Neural progenitor cell (in vitro differentiated cells): ENCODE data around the gene PFN1. TPM values are rescaled to one million over a fixed set of nuclear protein-coding genes. Genes with fewer than 3 reads are reported as not detected.
A peak's percentile ranks its signal among the peaks of the same experiment; 100 is the strongest.
"Not testable (repeated sequence)": the region's sequence is repeated elsewhere in the genome, so short reads cannot be mapped to it uniquely, and the experiment has no call there.

ENCODE experiments used
- DNase-seq: peaks from one replicate; pipeline ENCODE4 v3.0.0-alpha.2; 2016; ENCODE audit warnings: low spot score
- H2AFZ ChIP-seq: fragments of 200-600 bp; sonication (generic); replicated peaks from 2 replicates; pipeline ENCODE4 v1.6.1; 2016; ENCODE audit warnings: antibody characterized with exemption
- H3F3A ChIP-seq: fragments of 200-600 bp; sonication (generic); 2 replicates; pipeline ENCODE4 v1.6.1; 2016; ENCODE audit warnings: antibody characterized with exemption, low read depth
- H3K27ac ChIP-seq: fragments of 200-600 bp; sonication (generic); 2 replicates; pipeline ENCODE4 v1.5.1; 2016; ENCODE audit warnings: mild to moderate bottlenecking
- H3K27me3 ChIP-seq: fragments of 200-600 bp; sonication (generic); 2 replicates; pipeline ENCODE4 v1.6.1; 2016; ENCODE audit warnings: mild to moderate bottlenecking, moderate library complexity
- H3K36me3 ChIP-seq: fragments of 200-600 bp; sonication (generic); 2 replicates; pipeline ENCODE4 v1.5.1; 2016
- H3K4me1 ChIP-seq: fragments of 200-600 bp; sonication (generic); 2 replicates; pipeline ENCODE4 v1.6.1; 2016; ENCODE audit warnings: mixed run types
- H3K4me2 ChIP-seq: fragments of 200-600 bp; sonication (generic); 2 replicates; pipeline ENCODE4 v1.6.1; 2016
- H3K4me3 ChIP-seq: fragments of 200-600 bp; sonication (generic); 2 replicates; pipeline ENCODE4 v1.5.1; 2016
- H3K79me2 ChIP-seq: fragments of 200-600 bp; sonication (generic); 2 replicates; pipeline ENCODE4 v1.6.1; 2016; ENCODE audit warnings: low read depth
- H3K9ac ChIP-seq: fragments of 200-600 bp; sonication (generic); 2 replicates; pipeline ENCODE4 v1.6.1; 2016
- H3K9me3 ChIP-seq: fragments of 200-600 bp; sonication (generic); 2 replicates; pipeline ENCODE4 v1.5.1; 2016; ENCODE audit warnings: low read depth
- H4K20me1 ChIP-seq: fragments of 200-600 bp; sonication (generic); 2 replicates; pipeline ENCODE4 v1.6.1; 2016; ENCODE audit warnings: low read depth
- H3K27ac Mint-ChIP-seq: 3 replicates; pipeline ENCODE4 v1.8.0; 2021; ENCODE audit warnings: mixed read lengths
- H3K27me3 Mint-ChIP-seq: 2 replicates; pipeline ENCODE4 v1.8.0; 2022; ENCODE audit warnings: low read depth, mild to moderate bottlenecking, inconsistent platforms, moderate library complexity, mixed read lengths; ENCODE audit not compliant: insufficient read depth
- H3K36me3 Mint-ChIP-seq: 3 replicates; pipeline ENCODE4 v1.8.0; 2021; ENCODE audit warnings: mixed read lengths
- H3K4me1 Mint-ChIP-seq: 3 replicates; pipeline ENCODE4 v1.8.0; 2021; ENCODE audit warnings: mixed read lengths
- H3K4me3 Mint-ChIP-seq: 3 replicates; pipeline ENCODE4 v1.8.0; 2021; ENCODE audit warnings: mild to moderate bottlenecking, moderate library complexity, mixed read lengths
- H3K9me3 Mint-ChIP-seq: 3 replicates; pipeline ENCODE4 v1.8.0; 2020; ENCODE audit warnings: mixed read lengths
- EZH2 ChIP-seq: fragments of 200-600 bp; sonication (generic); IDR thresholded peaks from 2 replicates; pipeline ENCODE4 v1.6.1; 2017; ENCODE audit warnings: antibody characterized with exemption, mild to moderate bottlenecking, moderate library complexity
- EZH2phosphoT487 ChIP-seq: fragments of 200-600 bp; sonication (generic); IDR thresholded peaks from 2 replicates; pipeline ENCODE4 v1.6.1; 2017; ENCODE audit warnings: antibody characterized with exemption
- total RNA-seq: library from RNA; depleted of rRNA; stranded (reverse); fragments of >200 nt; gene quantifications from 2 replicates; pipeline ENCODE4 v1.2.3, GENCODE V29; 2015; ENCODE audit warnings: low replicate concordance
- TF ChIP-seq, protein P1 (sequence below): fragments of 200-600 bp; sonication (generic); IDR thresholded peaks from 2 replicates; pipeline ENCODE4 v1.5.1; 2017; ENCODE audit warnings: antibody characterized with exemption, mild to moderate bottlenecking

PFN1 gene
- total RNA-seq, 1 donor from 2014 or later: 203 TPM

DNA sequence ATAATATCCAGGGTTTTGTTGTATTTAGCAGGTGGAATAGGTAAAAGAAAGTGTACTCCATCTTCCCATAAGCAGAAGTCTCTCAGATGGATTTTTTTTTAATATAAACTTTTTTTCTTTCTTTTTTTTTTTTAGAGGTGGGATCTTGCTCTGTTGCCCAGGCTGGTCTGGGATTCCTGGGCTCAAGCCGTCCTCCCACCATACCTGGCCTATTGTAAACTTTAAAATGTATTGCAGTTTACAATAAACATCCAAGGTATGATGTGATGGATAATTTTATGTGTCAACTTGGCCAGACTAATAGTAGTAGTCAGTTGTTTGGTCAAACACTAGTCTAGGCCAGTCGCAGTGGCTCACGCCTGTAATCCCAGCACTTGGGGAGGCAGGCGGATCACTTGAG is 27.0 kb downstream of the PFN1 start:
- Histone ChIP-seq H3K4me2 (no peak overlapping the region), H3K9ac (no peak overlapping the region), H3K4me3 (no peak overlapping the region), H3K27me3 (no peaks in the 10 kb centered on the region), H2AFZ (no peak overlapping the region), H3K79me2 (no peaks in the 10 kb centered on the region), H3K4me1 (no peaks in the 10 kb centered on the region), H3K9me3 (no peaks in the 10 kb centered on the region), H3K27ac (no peak overlapping the region), H4K20me1 (no peaks in the 10 kb centered on the region), H3F3A (no peaks in the 10 kb centered on the region), H3K36me3 (no peaks in the 10 kb centered on the region)
- DNase-seq: no peak
- H3K4me1 Mint-ChIP-seq: peaks cover 3% of the 10 kb centered on the region
- peaks cover 3% of the 10 kb centered on the region for H3K27me3 Mint-ChIP-seq
- no peaks in the 10 kb centered on the region for H3K9me3 Mint-ChIP-seq
- no peak for TF ChIP-seq EZH2
- no peak for TF ChIP-seq EZH2phosphoT487
- TF ChIP-seq, protein P1, sequence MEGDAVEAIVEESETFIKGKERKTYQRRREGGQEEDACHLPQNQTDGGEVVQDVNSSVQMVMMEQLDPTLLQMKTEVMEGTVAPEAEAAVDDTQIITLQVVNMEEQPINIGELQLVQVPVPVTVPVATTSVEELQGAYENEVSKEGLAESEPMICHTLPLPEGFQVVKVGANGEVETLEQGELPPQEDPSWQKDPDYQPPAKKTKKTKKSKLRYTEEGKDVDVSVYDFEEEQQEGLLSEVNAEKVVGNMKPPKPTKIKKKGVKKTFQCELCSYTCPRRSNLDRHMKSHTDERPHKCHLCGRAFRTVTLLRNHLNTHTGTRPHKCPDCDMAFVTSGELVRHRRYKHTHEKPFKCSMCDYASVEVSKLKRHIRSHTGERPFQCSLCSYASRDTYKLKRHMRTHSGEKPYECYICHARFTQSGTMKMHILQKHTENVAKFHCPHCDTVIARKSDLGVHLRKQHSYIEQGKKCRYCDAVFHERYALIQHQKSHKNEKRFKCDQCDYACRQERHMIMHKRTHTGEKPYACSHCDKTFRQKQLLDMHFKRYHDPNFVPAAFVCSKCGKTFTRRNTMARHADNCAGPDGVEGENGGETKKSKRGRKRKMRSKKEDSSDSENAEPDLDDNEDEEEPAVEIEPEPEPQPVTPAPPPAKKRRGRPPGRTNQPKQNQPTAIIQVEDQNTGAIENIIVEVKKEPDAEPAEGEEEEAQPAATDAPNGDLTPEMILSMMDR: no peak
- H3K27ac Mint-ChIP-seq: no peak overlapping the region
- no peaks in the 10 kb centered on the region for H3K36me3 Mint-ChIP-seq
- H3K4me3 Mint-ChIP-seq: no peak overlapping the region

DNA sequence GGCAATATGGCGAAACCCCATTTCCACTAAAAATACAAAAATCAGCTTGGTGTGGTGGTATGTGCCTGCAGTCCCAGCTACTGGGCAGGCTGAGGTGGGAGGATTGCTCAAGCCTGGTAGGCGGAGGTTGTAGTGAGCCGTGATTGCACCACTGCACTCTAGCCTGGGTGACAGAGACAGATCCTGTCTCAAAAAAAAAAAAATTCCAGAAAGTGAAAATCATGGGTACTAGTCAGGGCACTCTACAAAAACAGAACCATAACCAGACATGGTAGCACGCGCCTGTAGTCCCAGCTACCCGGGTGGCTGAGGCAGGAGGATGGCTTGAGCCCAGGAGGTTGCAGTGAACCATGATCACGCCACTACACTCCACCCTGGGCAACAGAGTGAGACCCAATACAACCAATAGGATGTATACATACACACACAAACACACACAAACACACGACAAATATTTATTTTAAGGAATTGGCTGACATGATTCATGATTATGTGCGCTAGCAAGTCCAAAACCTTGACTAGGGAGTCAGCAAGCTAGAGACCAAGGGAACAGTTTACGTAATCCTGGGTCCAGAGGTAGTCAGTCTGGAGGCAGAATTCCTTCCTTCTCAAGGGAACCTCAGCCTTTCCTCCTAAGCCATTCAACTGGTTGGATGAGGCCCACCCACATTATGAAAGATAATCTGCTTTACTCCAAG is 27.8 kb downstream of the PFN1 start:
- TF ChIP-seq, protein P1: no peak
- TF ChIP-seq EZH2phosphoT487 (no peak), EZH2 (no peak)
- Histone ChIP-seq H3K4me3 (no peak overlapping the region), H3K9ac (no peak overlapping the region), H3K27me3 (no peaks in the 10 kb centered on the region), H3K4me2 (no peak overlapping the region), H3K79me2 (no peaks in the 10 kb centered on the region), H3K4me1 (no peaks in the 10 kb centered on the region), H2AFZ (no peak overlapping the region), H3F3A (no peaks in the 10 kb centered on the region), H3K9me3 (no peaks in the 10 kb centered on the region), H3K27ac (no peak overlapping the region), H3K36me3 (no peaks in the 10 kb centered on the region), H4K20me1 (no peaks in the 10 kb centered on the region)
- Mint-ChIP-seq H3K4me3 (no peak overlapping the region), H3K4me1 (peaks cover 3% of the 10 kb centered on the region), H3K27me3 (peaks cover 3% of the 10 kb centered on the region), H3K9me3 (no peaks in the 10 kb centered on the region), H3K36me3 (no peaks in the 10 kb centered on the region), H3K27ac (no peak overlapping the region)
- DNase-seq: no peak

DNA sequence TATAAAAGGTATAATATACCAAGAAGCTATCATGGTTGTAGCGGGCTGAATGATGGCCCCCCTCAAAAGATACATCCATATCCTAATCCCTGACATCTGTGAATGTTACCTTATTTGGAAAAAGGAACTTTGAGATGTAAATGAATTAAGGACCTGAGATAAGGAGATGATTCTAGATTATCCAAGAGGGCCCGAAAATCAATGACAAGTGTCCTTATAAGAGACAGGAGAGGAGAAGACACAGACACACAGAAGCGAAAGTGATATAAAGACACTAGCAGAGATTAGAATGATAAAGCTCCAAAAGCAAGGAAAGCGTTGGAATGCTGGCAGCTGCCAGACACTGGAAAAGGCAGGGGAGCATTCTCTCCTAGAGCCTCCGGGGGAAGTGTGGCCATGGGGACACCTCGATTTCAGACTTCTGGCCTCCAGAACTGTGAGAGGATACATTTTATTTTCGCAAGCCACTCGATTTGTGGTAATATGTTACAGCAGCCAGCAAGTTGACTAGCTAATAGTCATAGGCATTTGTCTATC is 28.8 kb downstream of the PFN1 start:
- Mint-ChIP-seq H3K27ac (peak overlapping the region; percentile 23), H3K27me3 (peaks cover 3% of the 10 kb centered on the region), H3K9me3 (no peaks in the 10 kb centered on the region), H3K36me3 (no peaks in the 10 kb centered on the region), H3K4me1 (peaks cover 3% of the 10 kb centered on the region), H3K4me3 (no peak overlapping the region)
- no peak overlapping the region for H3K4me3 ChIP-seq
- no peak overlapping the region for H3K4me2 ChIP-seq
- H3K9ac ChIP-seq: peak overlapping the region; percentile 2
- H3K79me2 ChIP-seq: no peaks in the 10 kb centered on the region
- no peak overlapping the region for H3K27ac ChIP-seq
- H3K36me3 ChIP-seq: no peaks in the 10 kb centered on the region
- TF ChIP-seq EZH2 (no peak), EZH2phosphoT487 (no peak)
- TF ChIP-seq, protein P1: no peak
- no peaks in the 10 kb centered on the region for H3K9me3 ChIP-seq
- H4K20me1 ChIP-seq: no peaks in the 10 kb centered on the region
- H2AFZ ChIP-seq: peak overlapping the region; percentile 32
- no peaks in the 10 kb centered on the region for H3F3A ChIP-seq
- H3K27me3 ChIP-seq: no peaks in the 10 kb centered on the region
- DNase-seq: peak; percentile 35
- H3K4me1 ChIP-seq: no peaks in the 10 kb centered on the region

DNA sequence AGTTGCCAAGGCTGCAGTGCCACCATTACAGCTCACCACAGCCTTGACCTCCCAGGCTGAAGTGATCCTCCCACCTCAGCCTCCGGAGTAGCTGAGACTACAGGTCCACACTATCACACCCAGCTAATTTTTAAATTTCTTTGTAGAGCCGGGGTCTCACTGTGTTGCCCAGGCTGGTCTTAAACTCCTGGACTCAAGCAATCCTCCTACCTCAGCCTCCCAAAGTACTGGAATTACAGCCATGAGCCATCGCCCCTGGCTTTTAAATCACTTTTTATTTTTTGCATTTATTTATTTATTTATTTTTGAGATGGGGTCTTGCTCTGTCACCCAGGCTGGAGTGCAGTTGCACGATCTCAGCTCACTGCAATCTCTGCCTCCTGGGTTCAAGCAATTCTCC is 33.8 kb downstream of the PFN1 start:
- H3K9me3 Mint-ChIP-seq, H3K27me3 Mint-ChIP-seq, H3K9me3 ChIP-seq, H3K9ac ChIP-seq, H4K20me1 ChIP-seq, H3K36me3 ChIP-seq, H3K27ac Mint-ChIP-seq, H3K4me2 ChIP-seq, H3K4me1 Mint-ChIP-seq, DNase-seq, H3K4me3 Mint-ChIP-seq, H2AFZ ChIP-seq, H3K4me1 ChIP-seq, H3K79me2 ChIP-seq, H3F3A ChIP-seq, H3K27me3 ChIP-seq, H3K4me3 ChIP-seq, H3K36me3 Mint-ChIP-seq, H3K27ac ChIP-seq: not testable (repeated sequence)
